GM15510 (cell line): ENCODE results near the gene FDXR.

Source experiments
- POLR2A ChIP-seq: IDR thresholded peaks from 3 replicates; pipeline ENCODE4 v1.6.1; 2011; ENCODE audit warnings: borderline replicate concordance; ENCODE audit not compliant: insufficient read length; ENCODE audit errors: extremely low read depth

FDXR gene

DNA sequence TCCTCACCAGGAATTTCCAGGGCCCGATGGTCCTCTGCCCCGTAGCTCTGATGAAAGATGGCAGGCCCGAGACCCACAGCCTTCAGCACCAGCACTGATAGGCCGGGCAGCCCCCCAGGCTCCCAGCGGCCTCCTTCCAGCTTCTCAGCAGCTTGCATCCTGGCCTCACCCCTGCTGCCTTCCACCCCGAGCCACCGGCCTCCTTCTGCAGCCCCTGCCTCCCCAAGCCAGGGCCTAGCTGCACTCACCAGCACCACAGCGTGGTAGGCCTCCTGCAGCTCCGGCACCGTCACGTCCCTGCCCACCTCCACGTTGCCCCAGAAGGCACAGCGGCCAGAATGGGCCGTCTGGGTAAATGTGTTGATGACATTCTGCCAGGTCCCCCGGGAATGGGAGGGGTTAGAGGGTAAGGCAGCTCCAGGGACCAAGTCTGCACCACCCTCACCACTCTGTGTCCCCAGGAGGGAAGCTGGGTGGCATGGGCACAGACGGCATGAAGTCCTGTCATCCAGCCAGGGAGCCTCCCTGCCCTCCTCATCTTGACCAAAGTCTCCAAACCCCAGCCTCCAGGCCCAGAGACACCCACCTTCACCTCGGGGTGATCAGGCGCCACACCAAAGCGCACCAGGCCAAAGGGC is 6.5 kb downstream of the FDXR start:
- TF ChIP-seq POLR2A: no peak

DNA sequence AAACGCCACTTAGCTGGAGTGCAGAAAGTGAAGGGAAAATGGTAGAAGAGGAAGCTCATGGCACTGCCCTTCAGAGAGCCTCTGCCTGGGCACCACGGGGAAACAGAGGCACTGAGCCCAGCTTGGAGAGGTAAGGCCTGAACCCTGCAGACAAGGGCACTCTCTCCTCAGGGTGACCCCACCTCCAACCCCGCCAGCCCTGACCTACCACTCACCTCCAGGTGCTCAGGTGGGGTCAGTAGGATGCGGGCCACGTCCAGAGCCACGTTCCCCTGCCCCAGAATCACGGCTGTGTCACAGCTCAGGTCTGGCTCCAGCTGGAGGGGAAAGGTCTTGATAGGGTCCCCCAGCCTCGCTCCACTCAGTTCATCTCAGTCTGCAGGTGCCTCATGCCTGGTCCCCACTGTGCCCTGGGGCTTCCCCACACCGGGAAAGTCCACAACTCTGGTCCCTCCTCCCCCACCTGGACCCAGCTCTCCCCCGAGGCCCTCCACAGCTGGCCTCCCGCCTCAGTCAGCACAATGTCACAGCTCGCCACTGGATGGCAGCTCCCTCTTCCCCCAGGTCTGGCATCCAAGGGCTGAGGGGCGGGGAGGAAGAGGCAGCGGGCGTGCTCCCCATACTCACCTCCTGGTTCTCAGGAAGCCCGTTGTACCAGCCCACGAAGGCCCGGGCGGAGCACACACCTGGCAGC is 7.1 kb downstream of the FDXR start:
- no peak for TF ChIP-seq POLR2A

DNA sequence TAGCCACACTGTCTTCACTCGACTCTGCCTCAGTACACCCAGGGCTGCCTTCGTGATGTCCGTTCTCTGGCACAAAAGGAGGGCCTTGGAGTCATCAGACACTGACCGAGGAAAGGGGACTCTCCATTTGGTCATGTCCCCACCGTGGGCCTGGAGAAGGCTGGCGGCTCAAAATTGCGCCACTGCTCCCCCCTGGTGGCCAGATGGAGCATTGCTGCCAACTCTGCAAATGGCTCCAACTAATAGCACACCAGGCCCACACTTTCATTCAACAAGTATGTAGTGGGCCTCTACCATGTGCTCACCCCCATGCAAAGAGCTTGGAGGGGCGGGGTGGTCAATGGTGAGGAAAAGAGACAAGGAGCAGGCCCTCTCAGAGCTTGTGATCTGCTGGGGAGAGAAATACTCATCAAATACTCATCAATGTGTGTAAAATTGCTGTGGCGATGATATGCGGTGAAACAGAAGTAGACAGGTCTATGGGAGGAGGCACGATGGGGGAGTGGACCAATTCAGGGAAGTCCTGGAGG is 7.9 kb downstream of the FDXR start:
- no peak for TF ChIP-seq POLR2A

DNA sequence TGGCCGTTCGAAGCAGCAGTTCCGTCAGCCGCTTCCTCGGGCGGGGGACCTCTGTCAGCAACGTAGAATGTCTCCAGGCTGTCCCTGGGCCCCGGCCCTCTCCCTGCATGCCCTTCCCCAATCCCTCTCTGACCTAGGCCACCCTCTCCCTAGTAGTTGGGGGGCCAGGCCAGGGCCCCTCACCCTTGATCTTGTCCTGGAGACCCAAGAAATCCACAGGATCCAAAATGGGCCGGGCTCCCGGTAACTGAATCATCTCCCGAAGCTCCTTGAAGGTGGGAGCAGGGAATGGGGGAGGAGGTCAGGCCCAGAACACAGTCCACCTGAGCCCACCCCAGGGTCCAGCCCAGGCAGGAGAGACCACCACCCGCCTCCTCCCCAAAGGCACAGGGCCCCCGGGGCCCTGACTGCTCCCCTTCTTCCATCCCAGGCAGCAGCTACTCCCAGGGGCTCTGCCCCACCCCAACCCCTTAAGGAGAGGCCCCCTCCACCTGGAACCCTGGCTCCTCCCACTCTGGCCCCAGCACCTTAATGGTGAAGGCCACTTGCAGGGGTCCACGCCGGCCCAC is 8.4 kb downstream of the FDXR start:
- no peak for TF ChIP-seq POLR2A

DNA sequence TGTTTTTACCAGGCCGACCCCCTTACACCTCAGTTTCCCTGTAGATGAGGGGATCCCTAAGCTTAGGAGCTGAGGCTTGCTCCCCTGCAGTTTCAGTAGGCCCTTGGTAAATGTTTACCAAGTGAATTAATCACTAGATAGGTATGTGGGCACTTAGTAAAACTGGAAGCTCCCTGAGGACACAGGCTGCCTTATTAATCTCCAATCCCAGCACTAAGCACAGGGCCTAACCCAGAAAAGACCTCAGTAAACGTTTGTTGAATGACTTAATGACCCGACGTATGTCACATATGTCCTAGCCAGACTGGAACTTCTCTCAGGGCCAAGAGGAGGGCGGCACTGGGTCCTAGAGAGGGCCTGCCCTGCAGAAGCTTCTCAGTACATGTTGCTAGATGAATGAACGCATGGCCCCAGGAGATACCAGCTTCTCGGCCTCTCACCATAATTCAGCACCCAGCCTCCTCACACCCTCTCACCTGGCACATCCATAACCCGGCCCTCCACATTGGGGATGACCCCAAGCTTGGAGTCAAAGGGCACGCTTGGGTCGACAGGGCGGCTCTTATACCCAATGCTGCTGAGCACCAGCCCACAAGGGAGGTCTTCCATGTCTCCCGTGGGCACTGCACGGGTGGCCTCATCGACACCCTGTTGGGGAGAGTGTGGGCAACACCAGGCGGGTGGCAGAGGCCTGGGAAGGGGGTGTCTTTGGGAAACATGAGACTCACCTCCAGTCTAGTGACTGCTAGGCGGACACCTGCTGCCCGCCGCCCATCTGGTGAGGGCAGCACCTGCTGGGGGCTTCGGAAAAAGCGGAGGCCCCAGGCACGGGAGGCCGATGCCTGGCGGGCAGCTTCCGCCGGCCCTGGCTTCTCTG is 9.1 kb downstream of the FDXR start:
- no peak for TF ChIP-seq POLR2A

DNA sequence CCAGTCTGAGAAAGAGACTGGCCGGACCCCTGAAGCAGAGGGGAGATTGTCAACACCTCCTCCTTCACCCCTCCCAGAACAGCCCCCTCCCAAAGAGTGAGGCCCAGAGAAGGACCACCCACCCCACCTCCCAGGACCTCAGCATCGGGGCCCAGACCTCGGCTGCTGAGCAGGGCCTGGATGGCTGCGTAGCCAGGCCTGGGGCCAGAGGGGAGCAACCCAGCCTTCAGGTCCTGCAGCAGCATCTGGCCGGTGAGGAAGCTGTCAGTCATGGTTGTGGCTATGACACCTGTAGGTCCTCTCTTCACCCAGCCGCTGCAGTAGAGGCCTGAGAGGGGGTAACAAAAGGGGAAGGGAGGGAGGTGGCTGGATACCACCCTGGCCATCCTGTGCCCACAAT is 9.9 kb downstream of the FDXR start:
- TF ChIP-seq POLR2A: no peak

DNA sequence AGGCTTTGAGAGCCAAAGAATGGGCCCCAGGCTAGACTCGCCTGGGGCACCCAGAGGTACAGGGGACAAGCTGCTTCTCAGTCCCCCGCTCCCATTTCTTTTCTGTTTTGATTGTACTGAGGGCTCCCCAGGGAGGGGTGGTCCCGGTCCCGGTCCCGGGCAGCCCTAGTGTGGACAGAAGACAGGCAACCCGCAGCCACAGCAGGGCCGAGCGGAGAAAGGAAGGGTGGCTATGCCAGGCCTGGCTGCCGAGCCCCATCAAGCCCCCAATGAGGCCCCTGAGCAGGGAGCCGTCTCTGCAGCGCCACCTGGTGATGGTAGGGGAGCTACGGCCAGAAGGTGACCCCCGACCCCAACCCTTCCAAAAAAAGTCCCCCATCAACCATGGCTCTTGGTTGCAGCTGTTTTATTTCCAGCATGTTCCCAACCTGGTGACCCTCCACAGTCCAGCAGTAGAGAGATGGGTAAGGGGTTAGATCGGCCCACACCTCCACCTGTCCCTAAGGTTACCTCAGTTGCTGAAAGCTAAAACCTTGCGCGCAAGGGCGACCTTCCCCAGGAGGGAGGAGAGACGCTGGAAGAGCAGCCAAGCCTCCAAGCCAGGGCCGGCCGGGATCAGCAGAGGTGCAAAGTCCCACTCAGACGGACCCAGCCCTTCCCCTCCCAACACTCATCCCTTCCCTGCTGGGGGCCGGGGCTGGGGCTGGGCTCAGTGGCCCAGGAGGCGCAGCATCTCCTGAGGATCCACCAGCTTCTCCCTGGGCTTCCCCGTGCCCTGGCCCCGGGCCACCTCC is 10.5 kb downstream of the FDXR start:
- no peak for TF ChIP-seq POLR2A

DNA sequence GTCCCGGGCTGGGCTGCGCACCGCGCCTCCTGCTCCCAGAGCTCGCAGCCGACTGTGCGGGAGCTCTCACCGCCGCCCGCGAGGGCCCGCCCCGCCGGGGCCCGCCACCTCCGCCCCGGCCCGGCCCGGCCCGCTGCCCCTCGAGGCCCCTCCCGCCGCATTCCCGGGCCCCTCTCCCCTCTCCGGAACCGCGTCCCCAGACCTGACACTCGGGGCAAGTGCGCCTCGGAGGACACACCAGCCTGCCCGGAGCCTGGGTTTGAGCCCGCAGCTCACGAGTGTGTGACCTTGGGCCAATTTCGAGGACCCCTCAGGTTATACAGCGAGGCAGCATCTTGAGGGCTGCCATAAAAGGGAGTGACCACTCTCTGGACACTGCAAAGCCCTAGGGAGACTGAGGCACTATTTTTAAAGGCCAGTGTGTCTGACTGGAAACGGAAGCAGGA is 11.1 kb downstream of the FDXR start:
- TF ChIP-seq POLR2A: no peak

DNA sequence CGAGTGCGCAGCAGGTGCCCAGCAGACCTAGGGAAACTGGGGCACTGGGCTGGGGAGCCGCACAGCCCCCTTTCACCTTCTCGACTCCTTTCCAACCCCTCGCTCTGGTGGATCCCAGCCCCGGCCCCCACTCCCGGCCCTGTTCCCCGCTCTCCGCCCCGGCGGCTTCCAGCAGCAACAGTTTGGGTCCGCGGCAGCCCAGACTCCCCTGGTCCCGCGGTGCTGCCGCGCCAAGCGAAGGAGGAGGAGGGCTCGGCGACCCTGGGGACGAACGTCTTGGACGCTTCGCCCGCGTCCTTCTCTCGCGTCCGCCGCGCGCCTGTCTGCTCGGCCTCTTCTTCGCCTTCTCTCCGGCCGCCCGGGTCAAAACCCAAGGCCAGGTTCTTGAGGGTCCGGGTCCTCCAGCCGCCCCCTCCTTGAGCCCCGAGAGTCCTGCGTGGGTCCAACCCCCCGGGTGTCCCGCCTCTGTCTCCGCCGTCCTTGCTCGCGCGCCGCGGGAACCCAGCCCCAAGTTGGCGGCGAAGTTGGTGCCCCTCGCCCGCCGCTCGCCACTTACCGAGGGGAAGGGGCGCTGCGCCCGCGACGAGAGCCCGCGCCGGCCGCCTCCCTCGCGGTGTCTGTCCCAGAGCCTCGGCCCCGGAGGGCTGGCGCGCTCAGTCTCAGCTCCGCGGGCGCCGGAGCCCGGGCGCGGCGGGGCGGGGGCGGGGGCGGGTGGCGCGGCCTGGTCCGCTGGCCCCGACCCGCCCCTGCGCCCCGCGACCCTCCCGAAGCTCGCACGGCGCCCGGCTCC is 11.7 kb downstream of the FDXR start:
- TF ChIP-seq POLR2A: no peak

DNA sequence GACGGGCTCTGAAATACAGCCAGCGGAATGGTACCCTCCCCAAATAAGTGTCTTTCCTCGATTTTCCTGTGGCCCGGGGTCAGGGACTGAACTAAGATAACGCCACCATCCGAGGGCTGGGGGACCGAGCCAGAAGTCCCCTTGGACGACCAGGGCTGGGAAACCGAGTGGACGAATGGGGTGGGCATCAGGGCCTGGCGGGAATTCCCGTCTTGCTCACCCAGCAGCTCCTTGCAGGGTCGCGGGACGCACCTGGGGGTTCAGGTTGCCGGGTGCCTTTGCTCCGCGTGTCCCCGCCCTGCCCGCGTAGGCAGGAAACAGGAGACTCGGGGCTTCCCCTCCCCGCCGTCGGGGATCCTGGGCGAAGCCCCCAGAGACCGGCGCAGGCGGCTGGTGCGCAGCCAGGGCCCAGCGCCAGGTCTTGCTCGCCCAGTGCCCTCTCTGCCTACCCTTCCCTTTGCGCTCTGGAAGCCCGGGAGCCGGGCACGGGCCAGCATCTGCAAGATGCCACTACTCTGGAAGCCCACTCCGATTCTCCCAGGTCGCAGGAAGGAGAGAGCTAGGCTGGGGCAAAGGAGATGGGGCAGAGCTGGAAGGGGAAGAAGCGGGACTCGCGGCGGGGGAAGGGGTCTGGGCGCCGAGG is 12.4 kb downstream of the FDXR start:
- TF ChIP-seq POLR2A: no peak

DNA sequence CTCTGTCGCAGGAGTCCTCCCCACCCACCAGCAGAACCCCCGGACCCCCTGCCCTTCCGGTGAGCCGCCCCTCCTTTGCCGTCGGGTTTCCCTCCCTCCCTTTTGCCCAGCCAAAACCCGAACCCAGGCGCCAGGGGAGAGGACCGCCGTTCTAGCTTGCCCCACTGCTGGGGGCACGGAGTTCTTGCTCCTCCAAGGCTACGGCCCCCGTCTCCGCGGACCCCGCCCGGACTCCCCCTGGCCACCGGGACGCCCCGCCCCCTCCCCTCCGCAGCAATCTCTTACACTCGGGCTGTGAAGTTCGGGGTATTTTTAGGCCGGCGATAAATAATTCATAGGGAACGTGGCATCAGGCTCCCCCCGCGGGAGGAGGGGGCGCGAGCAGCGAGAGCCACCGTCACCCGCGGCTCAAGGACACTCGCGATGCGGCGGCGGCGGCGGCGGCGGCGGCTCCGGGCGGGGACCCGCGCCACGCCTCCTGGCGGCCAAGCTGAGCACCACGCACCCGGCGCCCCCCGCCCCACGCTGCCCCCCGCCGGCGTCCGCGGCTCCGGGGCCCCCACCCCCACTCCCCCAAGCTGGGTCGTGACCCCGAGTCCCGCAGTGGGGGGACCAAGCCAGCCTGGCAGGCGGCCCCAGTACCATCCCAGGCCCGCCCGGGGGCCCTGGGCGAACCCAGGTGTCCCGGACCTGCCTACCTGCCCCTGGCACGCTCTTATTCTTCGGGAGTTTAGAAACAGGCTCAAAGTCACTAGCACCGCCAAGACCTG is 13.2 kb downstream of the FDXR start, which contains the start of gene GRIN2C:
Gene GRIN2C (minus strand): TSS at position 427 of the 770 bp plus-strand sequence. CDS start 4,793 bp downstream, outside the sequence.
- no peak for TF ChIP-seq POLR2A
